ENCODE measurements around the gene LRRC4C.

- TF ChIP-seq GTF2I (CRISPR knock-in tag; conservative IDR thresholded peaks at IDR 0.05) (no peak), CTCF (IDR thresholded peaks at IDR 0.05) (no peak)
These were observed 22.4 kb downstream of the LRRC4C start for GRCh38 chr11:41437006-41437490.
